Fibroblast of lung (primary cell): Measurements from ENCODE around the gene ZNF740.

Source experiments
- CTCF ChIP-seq, 2 donors: IDR thresholded peaks in 1 of 2; conservative IDR thresholded peaks in 1 of 2; 1 replicate in 1 of 2; 2 replicates in 1 of 2; pipeline ENCODE4 v1.5.1; 2011 to 2012; ENCODE audit warnings: low read length in 2 of 2, control low read depth in 1 of 2, inconsistent platforms in 1 of 2, low read depth in 1 of 2, mild to moderate bottlenecking in 1 of 2
- EZH2 ChIP-seq: IDR thresholded peaks from 2 replicates; pipeline ENCODE4 v1.5.1; 2012; ENCODE audit warnings: low read length, control low read depth, mild to moderate bottlenecking; ENCODE audit errors: missing control alignments

- TF ChIP-seq CTCF (conservative IDR thresholded peaks at IDR 0.05 in 1 of 2, IDR thresholded peaks at IDR 0.05 in 1 of 2; ENCODE audit: low read depth in 1 of 2, low read length in 2 of 2) = no peak
- no peak for TF ChIP-seq EZH2
These were observed 4.3 kb downstream of the ZNF740 start for GRCh38 chr12:53184828-53185227.
